ENCODE data around the gene KMT2A. TPM values are rescaled to one million over a fixed set of nuclear protein-coding genes. Genes with fewer than 3 reads are reported as not detected.
A peak's percentile ranks its signal among the peaks of the same experiment; 100 is the strongest.

The KMT2A gene
- total and polyA plus RNA-seq, 2 experiments from 2014 or later = 34.3 to 72.2 TPM

DNA sequence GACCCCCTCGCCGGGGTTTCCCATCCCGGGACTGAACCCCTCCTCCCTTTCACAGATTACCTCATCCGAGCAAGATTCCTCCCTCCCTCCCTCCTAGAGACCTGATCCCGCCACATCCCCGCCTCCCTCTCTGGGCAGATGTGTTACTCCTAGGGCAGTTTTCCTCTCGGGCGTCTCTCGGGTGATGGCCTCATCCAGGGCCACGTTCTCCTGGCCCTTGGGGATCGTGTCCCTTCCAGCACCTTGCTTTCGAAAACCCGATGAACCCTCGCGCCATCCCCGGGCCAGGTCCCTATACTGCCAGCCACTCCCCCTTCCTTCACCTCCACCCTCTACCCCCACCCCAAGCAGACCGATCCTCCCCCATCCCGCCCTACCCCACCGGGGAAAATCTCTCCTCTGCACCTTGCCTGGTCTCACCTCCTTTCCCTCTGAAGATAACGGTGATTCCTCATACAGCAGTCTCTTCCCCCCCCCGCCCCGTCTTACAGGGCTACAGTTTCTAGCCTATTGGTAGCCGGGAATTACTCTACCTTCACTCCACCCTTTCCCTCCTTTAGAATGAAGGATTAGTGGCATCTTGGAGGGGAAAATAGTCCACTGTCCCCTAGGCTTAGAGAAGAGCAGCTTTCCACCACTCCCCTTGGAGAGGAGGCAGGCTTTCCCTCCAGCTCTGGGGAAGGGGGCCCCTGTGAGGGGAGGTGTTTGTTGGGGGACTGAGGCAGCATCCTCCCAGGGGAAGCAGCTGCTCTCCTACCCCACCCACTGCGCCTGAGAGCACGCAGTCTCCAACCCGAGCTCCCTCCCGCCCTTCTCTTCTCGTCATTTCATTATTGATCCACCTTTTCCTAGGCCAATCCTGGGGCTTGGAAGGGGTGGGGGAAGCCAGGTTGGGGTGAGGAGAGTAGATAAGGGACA, 1.2 kb downstream of the KMT2A start:
- Histone ChIP-seq H3F3A (replicated peaks; ENCODE audit: low read depth) (peaks cover 11% of the 10 kb centered on the region; the same call in 1 of the 2 replicates), H3K4me1 (ENCODE audit: insufficient read depth) (peaks cover 47% of the 10 kb centered on the region), H3K9me2 (ENCODE audit: insufficient read depth) (no peaks in the 10 kb centered on the region), H3K4me3 (peak overlapping the region; percentile 77), H3K4me2 (peak overlapping the region; percentile 96), H3K27ac (ENCODE audit: low read depth) (peak overlapping the region; percentile 58; the same call in 1 of the 2 replicates), H4K20me1 (replicated peaks; ENCODE audit: insufficient read depth) (peaks cover 50% of the 10 kb centered on the region), H3K27me3 (ENCODE audit: insufficient read depth) (peaks cover 14% of the 10 kb centered on the region), H3K36me3 (ENCODE audit: insufficient read depth) (peaks cover 4% of the 10 kb centered on the region; the same call in 1 of the 2 replicates), H2AFZ (no peak overlapping the region), H3K79me2 (replicated peaks; ENCODE audit: insufficient read depth) (peaks cover 58% of the 10 kb centered on the region)
- peak; percentile 8 for ATAC-seq
- Mint-ChIP-seq H3K36me3 (ENCODE audit: low read depth) (peaks cover 20% of the 10 kb centered on the region), H3K4me1 (peaks cover 43% of the 10 kb centered on the region), H3K9me3 (no peaks in the 10 kb centered on the region; the same call in 2 of the 3 replicates), H3K27me3 (ENCODE audit: insufficient read depth, low read depth, poor library complexity) (peaks cover 14% of the 10 kb centered on the region), H3K27ac (peak overlapping the region; percentile 93), H3K4me3 (peak overlapping the region; percentile 97)
- TF ChIP-seq, protein P1, sequence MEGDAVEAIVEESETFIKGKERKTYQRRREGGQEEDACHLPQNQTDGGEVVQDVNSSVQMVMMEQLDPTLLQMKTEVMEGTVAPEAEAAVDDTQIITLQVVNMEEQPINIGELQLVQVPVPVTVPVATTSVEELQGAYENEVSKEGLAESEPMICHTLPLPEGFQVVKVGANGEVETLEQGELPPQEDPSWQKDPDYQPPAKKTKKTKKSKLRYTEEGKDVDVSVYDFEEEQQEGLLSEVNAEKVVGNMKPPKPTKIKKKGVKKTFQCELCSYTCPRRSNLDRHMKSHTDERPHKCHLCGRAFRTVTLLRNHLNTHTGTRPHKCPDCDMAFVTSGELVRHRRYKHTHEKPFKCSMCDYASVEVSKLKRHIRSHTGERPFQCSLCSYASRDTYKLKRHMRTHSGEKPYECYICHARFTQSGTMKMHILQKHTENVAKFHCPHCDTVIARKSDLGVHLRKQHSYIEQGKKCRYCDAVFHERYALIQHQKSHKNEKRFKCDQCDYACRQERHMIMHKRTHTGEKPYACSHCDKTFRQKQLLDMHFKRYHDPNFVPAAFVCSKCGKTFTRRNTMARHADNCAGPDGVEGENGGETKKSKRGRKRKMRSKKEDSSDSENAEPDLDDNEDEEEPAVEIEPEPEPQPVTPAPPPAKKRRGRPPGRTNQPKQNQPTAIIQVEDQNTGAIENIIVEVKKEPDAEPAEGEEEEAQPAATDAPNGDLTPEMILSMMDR (conservative IDR thresholded peaks at IDR 0.05; ENCODE audit: low read depth in 2 of 2) = no peak
- DNase-seq (ENCODE audit: low spot score) = peak; percentile 78

DNA sequence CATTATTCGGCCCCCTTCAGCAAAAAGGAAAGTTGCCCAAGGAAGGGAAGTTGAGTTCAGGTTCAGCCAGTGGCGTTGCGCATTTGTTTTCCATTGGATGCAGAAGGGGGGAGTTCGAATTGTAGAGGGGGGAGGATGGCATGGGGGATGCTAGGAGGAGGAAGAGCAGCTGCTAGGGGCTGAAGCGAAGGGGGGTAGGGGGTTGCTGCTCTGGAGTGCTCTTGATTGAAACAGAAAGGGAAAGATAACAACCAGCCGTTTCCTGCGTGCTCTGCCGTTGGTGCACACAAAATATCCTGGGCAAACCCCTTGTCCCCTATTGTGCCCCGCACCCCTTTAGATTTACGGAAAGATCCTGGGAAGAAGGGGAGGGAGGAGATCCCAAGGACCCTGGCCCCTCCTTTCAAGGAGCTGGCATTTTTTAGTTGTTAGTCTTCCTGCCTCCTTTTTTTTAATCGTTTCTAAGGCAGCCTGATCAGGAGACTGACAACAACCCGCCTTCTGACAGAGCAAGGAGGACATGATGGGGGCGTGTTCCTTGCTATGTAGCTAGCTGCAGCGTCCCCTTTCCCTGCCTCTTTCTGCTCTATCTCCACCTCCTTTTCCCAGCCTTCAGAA, 2.1 kb downstream of the KMT2A start:
- no peaks in the 10 kb centered on the region; the same call in 2 of the 3 replicates for H3K9me3 Mint-ChIP-seq
- Histone ChIP-seq H3K27me3 (ENCODE audit: insufficient read depth) (peaks cover 7% of the 10 kb centered on the region), H3K36me3 (ENCODE audit: insufficient read depth) (peaks cover 4% of the 10 kb centered on the region; the same call in 1 of the 2 replicates), H3K4me2 (peak overlapping the region; percentile 96), H3K4me3 (peak overlapping the region; percentile 77), H2AFZ (no peak overlapping the region), H4K20me1 (replicated peaks; ENCODE audit: insufficient read depth) (peaks cover 58% of the 10 kb centered on the region), H3F3A (replicated peaks; ENCODE audit: low read depth) (peaks cover 11% of the 10 kb centered on the region; the same call in 1 of the 2 replicates), H3K4me1 (ENCODE audit: insufficient read depth) (peaks cover 51% of the 10 kb centered on the region), H3K27ac (ENCODE audit: low read depth) (peak overlapping the region; percentile 58; the same call in 1 of the 2 replicates), H3K79me2 (replicated peaks; ENCODE audit: insufficient read depth) (peaks cover 68% of the 10 kb centered on the region), H3K9me2 (ENCODE audit: insufficient read depth) (no peaks in the 10 kb centered on the region)
- ATAC-seq (peak; percentile 2; the same call in 1 of the 3 replicates), DNase-seq (ENCODE audit: low spot score) (peak; percentile 80)
- H3K27me3 Mint-ChIP-seq (ENCODE audit: insufficient read depth, low read depth, poor library complexity) = peaks cover 14% of the 10 kb centered on the region
- no peak overlapping the region for H3K27ac Mint-ChIP-seq
- peaks cover 20% of the 10 kb centered on the region for H3K36me3 Mint-ChIP-seq (ENCODE audit: low read depth)
- peak overlapping the region; percentile 97 for H3K4me3 Mint-ChIP-seq
- H3K4me1 Mint-ChIP-seq = peaks cover 51% of the 10 kb centered on the region
- TF ChIP-seq, protein P2, sequence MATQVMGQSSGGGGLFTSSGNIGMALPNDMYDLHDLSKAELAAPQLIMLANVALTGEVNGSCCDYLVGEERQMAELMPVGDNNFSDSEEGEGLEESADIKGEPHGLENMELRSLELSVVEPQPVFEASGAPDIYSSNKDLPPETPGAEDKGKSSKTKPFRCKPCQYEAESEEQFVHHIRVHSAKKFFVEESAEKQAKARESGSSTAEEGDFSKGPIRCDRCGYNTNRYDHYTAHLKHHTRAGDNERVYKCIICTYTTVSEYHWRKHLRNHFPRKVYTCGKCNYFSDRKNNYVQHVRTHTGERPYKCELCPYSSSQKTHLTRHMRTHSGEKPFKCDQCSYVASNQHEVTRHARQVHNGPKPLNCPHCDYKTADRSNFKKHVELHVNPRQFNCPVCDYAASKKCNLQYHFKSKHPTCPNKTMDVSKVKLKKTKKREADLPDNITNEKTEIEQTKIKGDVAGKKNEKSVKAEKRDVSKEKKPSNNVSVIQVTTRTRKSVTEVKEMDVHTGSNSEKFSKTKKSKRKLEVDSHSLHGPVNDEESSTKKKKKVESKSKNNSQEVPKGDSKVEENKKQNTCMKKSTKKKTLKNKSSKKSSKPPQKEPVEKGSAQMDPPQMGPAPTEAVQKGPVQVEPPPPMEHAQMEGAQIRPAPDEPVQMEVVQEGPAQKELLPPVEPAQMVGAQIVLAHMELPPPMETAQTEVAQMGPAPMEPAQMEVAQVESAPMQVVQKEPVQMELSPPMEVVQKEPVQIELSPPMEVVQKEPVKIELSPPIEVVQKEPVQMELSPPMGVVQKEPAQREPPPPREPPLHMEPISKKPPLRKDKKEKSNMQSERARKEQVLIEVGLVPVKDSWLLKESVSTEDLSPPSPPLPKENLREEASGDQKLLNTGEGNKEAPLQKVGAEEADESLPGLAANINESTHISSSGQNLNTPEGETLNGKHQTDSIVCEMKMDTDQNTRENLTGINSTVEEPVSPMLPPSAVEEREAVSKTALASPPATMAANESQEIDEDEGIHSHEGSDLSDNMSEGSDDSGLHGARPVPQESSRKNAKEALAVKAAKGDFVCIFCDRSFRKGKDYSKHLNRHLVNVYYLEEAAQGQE (IDR thresholded peaks at IDR 0.05; ENCODE audit: unreplicated experiment) = no peak
- TF ChIP-seq EZH2phosphoT487 (IDR thresholded peaks at IDR 0.05; ENCODE audit: unreplicated experiment) (no peak), STAT1 (IDR thresholded peaks at IDR 0.05; ENCODE audit: unreplicated experiment) (no peak), EZH2 (IDR thresholded peaks at IDR 0.05; ENCODE audit: low read depth, unreplicated experiment) (no peak), CREB1 (CRISPR knock-in tag; IDR thresholded peaks at IDR 0.05; ENCODE audit: low read depth) (no peak), ZNF331 (CRISPR knock-in tag; IDR thresholded peaks at IDR 0.05; ENCODE audit: low read depth) (no peak), ZNF114 (CRISPR knock-in tag; IDR thresholded peaks at IDR 0.05) (no peak)
- TF ChIP-seq, protein P3, sequence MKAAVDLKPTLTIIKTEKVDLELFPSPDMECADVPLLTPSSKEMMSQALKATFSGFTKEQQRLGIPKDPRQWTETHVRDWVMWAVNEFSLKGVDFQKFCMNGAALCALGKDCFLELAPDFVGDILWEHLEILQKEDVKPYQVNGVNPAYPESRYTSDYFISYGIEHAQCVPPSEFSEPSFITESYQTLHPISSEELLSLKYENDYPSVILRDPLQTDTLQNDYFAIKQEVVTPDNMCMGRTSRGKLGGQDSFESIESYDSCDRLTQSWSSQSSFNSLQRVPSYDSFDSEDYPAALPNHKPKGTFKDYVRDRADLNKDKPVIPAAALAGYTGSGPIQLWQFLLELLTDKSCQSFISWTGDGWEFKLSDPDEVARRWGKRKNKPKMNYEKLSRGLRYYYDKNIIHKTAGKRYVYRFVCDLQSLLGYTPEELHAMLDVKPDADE (IDR thresholded peaks at IDR 0.05) = no peak
